Ishikawa (cell line): Measurements from ENCODE around the gene PLCD3.

Source experiments
- CEBPB ChIP-seq: IDR thresholded peaks from 2 replicates; pipeline ENCODE4 v1.6.1; 2012
- CREB1 ChIP-seq: IDR thresholded peaks from 2 replicates; pipeline ENCODE4 v1.6.1; 2012; ENCODE audit warnings: low read depth
- EP300 ChIP-seq: IDR thresholded peaks from 2 replicates; pipeline ENCODE4 v1.6.1; 2012; ENCODE audit warnings: borderline replicate concordance
- REST ChIP-seq: IDR thresholded peaks from 2 replicates; pipeline ENCODE4 v1.6.1; 2012; ENCODE audit warnings: low read depth, mild to moderate bottlenecking
- TAF1 ChIP-seq: IDR thresholded peaks from 2 replicates; pipeline ENCODE4 v1.6.1; 2012; ENCODE audit warnings: low read depth, mild to moderate bottlenecking

GRCh38 chr17:45143767-45144198 is 11.5 kb upstream of the PLCD3 start:
- TF ChIP-seq REST: no peak
- TF ChIP-seq TAF1: no peak
- TF ChIP-seq CREB1: no peak
- TF ChIP-seq EP300: no peak
- no peak for TF ChIP-seq CEBPB
